Pulmonary artery endothelial cell (primary cell): Measurements from ENCODE around the gene TEKT3. TPM values are rescaled to one million over a fixed set of nuclear protein-coding genes. Genes with fewer than 3 reads are reported as not detected.

Experiments used
- DNase-seq: peaks from one replicate; pipeline ENCODE4 v3.0.0-alpha.2; 2011; ENCODE audit warnings: low read depth, low spot score
- total RNA-seq: library from RNA; depleted of rRNA; stranded (reverse); fragments of >200 nt; gene quantifications from 2 replicates; pipeline ENCODE4 v1.2.3, GENCODE V29; 2014

Gene TEKT3
- total RNA-seq, 1 donor from 2014 or later, result not detected

DNA sequence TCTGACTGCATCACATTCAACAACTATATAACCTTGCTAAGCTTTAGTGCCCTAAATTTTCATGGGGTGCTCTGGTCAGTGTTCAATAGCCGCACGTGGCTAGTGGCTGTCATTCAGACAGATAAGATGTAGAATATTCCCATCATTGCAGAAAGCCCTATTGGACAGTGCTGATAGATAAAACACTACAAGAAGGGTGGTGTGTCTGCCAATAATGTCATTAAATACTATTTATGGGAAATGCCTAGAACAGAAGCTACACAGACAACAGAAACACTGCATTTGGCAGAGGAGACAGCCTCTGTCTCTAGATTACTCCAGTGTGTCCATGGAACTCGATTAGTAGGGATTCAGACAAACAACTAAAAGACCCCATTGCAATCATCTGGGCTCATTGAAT is 47.8 kb downstream of the TEKT3 start:
- no peak for DNase-seq

DNA sequence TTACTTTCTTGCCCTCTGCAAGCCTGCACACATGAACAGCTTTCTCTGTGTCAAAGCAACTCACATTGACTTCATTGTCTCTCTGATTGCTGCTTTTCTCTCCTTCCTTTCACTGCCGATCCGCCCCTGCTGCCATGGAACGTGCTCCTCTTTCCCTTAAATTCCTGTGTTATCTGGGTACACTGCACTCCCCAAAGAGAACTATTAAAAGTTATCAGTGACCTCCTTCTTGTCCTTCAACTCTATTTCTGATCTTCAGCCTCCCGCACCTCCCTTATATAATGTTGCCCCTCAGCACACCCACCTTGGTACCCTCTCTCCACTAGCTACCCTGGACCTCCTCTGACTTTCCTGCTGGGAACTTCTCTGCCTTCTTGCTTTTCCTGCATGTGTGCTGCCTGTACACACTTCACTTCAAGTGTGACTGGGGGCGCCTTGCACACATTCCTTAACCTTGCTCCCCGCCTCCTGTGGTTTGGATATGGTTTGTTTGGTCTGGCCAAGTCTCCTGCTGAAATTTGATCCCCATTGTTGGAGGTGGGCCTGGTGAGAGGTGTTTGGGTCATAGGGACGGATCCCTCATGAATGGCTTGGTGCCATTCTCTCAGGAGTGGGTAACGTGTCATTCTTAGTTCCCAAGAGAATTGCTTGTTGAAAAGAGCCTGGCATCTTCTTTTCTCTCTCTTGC is 49.6 kb downstream of the TEKT3 start:
- no peak for DNase-seq

DNA sequence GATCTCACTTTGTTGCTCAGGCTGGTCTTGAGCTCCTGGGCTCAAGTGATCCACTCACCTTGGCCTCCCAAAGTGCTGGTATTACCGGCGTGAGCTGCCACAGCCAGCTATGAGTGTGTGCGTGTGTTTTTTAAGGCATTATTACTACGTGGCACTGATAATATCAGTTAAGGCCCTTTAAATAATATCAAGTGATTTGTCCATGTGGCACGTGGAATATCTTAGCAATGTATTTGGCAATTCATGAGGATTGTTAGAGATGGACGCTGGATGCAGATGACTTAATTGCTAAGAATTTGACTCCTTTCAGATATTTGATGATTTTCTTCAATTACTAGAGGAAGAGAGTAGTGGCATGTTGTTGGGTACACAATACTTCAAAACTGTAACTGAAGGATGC is 50.8 kb downstream of the TEKT3 start:
- no peak for DNase-seq

DNA sequence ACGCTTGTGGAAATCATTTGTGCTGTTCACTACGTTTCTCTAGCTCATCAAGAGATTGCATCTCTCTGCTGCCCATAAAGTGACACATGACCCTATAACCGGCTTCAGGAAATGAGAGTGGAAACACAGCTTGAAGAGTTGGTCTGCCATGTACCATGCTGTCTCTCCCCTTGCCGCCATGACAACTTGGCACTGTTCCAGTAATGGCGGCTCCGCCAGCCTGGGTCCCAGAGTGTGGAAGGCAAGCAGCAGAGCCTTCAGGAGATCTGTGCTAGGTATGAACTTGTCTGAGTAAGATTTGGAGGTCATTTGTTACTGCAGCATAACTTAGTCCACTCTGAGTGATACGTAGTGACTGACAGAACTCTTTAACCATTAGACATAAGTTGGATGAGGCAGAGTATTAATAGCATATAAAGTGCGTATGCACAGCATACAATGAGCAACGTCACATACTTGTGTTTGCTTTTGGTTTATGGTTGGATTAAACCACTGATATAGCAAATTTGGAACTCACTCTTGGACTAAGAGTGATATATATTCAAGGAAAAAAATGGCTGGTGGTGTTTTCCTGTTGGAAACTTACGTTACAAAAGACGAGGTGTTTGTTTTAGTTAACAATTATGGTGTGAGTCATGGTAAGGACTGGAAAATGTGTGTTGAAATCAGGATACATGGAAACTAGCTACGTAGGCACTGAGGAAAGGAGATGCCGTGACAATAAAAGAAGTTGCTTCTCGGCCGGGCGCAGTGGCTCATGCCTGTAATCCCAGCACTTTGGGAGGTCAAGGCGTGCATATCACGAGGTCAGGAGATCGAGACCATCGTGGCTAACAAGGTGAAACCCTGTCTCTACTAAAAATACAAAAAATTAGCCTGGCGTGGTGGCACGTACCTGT is 51.9 kb downstream of the TEKT3 start:
- DNase-seq, result no peak

DNA sequence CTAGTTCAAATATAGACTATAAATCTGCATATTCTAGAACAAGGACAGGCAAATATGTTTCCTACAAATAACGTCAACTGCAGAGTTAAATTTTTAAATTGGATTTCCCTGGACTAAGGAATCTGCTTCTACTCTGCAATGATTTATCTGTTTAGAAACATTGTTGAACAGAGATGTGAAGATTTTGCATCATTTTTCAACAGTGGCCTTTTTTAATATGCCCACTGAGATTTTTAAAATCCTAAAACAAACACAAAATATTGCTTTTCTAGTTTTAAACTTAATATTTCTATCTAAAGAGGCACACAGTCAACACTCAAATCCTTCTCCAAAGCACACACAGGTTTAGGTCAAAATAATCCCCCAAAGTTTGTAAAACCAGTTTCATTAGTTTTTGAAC is 52.5 kb downstream of the TEKT3 start:
- no peak for DNase-seq

DNA sequence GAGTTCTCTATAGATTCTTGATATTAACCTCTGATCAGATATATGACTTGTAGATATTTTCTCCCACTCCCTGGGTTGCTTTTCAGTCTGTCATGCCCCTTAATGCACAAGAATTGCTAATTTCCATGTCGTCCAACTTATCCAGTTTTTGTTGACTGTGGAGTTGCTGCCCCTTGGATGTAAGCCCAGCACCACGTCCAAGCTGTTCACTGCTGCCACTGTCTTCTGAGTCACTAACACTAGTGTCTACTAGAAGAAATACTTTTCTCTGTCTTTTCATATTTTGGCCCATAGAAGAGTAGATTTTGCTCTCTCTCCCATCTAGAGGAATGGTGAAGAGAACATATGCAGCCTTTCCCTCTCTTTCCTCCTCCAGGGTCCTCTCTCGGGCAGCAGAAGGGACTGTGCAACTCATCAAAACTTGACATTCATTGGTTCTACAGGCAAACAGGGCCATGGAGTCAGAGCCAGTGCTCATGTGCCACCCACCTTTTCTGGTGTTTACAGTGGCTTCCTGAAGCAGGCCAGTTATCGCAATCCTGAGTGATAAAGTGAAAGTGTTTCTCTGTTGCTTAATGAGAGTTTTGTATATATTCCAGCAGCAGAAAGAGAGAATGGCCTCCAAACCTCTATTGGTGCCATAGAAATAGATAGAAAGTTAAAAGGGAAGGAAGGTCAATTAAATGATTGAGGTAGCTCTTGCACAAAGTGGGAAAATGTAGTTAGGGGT is 53.7 kb downstream of the TEKT3 start:
- no peak for DNase-seq

DNA sequence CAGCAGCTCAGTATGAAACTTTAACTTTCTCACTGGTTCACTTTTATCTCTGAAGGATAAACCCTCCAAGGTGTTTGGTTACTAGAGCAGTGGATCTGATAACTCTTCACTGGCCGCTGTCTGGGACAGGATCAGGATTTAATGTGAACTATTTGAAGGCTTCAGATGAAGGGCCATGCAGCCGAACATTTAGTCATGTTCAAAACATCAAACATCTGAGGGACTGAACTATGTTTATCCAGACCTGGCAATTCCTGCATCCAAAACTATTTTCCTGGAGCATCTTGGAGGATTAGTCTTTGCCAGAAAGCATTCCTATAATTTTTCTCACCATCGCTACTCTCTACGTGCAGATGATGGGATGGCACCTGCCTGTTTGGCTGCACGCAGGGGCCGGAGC is 55.9 kb downstream of the TEKT3 start:
- no peak for DNase-seq

DNA sequence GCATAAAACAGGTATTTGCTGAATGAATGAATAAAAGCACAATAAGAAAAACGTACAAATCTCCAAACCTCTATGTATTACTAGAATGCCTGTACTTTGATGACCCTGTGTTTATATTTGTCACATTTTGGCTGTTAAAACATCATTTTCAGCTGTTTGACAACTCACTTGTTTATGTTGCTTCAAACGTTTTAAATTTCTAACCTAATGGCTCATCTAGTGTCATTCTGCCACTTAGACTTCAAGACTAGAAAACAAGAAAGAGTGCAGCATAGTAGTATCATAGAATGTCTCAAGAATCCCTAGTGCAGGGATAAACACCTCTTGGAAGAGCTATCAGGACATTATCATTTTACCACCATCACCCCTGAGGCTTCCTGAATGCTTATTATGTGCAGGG is 56.9 kb downstream of the TEKT3 start:
- DNase-seq, result no peak

DNA sequence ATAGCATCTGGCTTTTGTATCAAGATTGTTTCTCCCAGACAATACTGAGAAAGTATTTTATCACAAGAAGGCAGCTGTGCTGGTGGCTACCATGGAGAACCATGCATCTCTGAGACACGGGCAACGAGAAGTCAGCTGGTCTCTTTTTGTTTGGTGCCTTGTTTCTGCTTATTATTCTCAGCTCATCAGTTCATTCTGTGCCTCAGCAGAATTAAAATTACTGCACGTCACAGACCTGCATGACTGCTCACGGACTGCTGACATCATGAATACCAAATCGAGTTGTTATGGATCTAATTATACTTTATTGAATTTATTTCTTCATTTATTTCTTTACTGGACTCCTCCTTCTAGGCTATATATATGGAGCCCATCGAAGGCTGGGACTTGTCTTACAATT is 57.3 kb downstream of the TEKT3 start:
- no peak for DNase-seq

DNA sequence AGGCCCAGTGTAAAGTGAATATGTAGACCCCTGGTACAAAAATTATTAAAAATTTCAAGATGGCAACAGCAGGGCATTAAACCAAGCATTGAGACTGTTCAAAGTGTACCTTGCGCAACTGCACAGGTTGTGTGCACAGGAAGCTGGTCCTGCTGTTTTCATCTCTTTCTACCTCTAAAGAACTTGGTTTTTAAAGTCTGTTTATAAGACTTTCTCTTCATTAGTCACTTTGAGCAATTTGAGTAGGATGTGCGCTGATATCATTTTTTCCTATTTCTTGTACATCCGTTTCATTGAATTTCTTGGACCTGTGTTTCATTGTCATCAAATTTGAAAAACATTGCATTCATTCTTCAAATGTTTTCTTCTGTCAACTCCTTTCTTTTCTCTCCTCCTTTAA is 59.5 kb downstream of the TEKT3 start:
- no peak for DNase-seq

DNA sequence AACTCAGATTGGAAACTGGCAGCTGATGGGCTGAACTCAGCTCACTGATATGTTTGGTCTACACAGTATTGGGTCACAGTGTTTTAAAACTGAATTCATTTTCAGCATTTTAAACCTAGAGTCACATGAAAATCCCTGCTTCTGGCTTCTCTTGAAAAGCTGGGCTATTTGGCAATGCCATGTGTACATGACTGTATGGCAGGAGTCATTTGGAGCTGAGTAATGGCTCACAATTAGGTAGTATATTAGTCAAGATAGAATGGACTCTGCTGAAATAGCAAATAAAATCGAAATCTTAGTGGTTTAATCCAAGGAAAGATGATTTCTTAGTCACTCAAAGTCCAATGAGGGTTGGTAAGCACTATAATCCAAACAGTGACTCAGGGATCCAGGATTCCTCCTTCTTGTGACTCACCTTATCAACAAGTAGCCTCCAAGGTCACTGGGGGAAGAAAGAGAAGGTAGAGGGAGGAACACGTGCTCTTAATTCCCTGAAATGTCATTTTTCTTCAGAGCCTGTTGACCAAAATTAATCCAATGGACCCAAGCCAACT is 62.4 kb downstream of the TEKT3 start:
- no peak for DNase-seq

DNA sequence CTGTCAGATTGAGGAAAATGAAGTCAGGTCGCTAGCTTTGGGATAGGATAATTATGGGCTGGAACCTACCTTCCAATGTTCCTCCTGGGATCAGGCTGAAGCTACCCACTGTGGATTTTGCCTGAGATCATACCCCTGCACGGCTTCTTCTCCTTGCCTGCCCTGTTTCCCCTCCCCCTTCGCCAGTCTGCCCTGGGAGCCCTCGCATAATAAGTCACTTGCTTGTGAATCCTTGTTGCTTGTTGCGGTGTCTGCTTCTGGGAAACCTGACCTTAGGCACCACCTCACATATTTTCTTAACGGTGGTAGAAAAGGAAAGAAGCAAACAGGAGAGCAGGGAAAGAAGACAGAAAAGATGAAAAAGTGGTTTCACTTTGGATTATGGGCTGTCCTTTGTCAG is 63.0 kb downstream of the TEKT3 start:
- DNase-seq, result no peak

DNA sequence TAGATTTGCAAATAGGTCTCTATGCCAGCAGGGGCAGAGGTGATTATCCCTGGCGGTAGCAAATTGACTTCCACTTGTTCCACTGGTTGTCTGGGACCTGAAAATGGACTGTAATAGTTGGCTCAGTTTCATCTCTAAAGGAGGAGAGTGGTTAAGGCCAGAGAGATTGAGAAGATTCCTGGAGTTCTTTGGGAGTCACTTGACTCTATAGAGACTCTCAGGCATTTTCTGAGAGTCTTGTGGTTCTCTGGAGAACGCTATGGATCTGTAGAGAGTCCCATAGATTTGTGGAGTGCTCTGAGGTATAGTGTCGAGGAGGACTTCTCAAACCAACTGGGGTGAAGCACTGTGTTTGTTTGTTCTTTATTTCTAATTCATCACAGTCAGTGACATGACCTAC is 67.4 kb downstream of the TEKT3 start:
- DNase-seq, result no peak

DNA sequence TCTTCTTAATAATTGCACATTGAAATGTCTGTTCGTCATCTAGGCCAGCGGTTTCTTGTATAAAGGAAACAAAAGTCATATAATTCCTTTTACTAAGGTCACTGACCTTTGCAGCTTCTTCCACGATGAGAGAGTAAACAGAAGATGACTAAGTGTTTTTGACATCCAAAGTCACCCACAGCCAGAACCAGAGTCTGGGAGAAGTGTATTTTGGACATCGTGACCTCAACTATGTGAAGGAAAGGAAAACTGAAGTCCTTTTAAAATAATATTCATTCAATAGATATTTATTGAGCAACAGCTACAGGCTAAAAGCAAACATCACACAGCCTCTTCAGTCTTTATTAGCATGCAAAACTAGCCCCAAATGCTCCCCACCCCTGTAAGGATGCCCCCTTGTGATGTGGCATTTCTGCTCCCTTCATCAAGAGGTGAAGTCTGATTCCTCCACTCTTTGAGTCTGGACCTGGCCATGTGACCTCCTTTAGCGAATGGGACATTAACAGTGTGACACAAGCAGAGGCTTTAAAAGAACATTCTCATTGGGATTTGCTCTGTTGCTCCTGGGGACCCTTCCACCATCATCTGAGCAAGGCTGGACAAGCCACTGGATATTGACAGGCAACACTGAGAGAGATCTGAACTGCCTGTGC is 68.1 kb downstream of the TEKT3 start:
- DNase-seq, result no peak

DNA sequence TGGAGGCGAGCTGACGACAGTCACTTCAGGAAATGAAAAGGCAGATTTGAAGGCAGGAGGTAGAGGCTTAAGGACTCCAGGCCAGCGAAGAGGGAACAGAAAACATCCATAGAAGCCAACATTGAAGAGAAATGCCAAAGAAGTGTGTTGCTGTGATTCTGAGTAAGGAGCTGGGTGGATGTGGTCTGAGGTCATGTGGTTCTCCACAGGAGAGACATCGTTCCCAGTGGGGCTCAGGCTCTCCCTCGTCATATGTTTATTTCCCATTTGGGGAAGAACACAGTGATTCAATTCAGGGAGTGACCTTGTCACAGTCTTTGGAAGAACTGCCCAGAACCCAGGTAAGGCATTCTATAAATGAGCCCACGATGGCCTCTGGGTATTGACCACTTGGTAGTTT is 69.7 kb downstream of the TEKT3 start:
- no peak for DNase-seq

DNA sequence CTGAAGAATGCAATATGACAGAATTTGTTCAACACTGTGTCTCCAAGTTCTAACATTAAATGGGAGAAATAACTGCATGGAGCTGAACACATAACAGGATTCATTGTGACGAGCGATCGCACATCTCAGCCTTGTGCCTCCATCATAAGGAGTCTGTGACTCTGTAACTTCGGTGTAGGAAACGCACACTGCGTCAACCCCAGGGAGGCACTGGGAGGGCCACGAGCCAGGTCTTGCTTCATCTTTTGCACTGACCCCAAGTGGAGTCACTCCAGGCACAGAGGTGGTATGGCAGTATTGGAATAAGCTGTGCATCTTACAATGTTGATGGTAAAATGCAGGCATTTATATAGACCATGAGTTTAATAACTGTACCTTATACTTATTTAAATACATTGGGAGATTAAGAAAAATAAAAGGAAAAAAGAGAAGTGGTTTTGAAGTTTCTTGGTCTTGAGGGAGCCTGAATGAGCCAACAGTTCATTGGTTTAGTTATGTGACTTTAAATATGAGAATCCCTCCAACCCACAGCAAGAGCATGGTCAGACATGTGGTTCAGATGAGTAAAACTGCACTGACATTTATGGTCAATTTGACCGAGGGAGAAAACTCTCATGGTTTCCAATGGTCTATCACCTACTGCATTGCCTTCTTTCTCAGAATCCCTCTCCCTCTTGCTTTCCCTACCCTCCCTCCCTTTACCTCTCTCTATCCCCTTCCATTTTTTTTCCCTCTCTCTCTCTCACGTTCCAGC is 70.6 kb downstream of the TEKT3 start:
- no peak for DNase-seq

DNA sequence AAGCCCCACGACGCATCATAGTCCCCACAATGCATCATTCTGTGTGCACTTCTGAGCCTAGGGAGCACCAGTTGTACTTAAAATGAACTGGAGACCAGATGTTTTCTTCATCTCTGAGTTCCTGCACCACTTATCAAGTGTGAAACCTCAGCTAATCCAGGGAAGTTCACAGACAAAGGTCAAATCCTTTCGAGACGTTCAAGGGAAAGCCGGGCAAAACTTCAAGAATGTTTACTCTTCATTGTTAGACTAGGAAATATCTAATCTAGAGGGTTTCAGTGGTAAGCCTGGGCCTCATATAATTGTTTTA is 71.7 kb downstream of the TEKT3 start:
- DNase-seq, result no peak

DNA sequence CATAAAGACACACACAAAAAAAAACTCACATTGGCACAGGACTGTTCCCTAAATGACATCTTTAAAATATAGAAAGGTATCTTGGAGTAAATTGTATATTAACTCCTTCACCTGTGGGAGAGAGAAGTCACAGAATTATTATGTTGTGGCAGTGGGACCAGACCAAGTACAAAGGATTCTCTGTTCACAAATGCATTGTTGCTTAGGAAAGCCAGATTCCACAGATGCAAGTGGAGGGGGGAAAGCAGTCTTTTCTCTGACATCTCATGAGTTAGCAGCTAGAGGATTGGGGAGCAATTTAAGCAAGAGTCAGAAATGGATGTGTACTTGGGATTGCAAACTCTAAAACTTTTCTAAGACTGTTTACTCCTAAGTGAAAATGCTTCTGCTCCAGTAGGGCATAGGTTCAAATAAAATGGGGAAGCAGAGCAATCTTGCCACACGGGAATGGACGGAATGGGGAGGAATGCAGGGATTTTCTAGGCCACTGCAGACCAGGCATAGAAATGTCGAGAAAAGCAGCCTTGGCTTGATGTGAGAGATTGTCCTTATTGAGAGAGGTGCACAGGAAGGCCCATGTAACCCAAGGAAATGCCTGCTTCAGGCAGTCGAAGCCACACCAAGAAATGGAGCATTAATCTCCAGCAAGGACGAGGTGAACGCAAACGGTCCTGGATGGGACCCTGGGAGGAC is 72.2 kb downstream of the TEKT3 start:
- no peak for DNase-seq

DNA sequence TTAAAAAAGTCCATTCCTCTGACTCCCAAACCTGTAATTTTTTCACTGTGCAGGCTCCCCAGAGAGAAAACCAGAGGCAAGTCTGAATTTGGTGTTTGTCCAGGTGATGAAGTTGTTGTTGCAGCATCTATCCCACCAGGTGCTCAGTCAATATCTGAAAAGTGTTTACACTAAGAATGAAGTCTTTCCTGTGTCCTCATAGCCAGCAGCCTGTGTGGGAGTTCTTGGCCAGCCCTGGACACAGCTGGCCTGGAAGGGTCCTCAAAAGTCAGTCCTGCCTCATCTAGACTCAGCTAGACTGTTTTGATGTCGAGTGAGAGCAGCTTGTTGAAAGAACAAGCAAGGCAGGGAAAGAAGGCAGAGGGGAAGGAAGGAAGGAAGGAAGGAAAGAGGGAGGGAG is 72.9 kb downstream of the TEKT3 start:
- DNase-seq, result no peak

DNA sequence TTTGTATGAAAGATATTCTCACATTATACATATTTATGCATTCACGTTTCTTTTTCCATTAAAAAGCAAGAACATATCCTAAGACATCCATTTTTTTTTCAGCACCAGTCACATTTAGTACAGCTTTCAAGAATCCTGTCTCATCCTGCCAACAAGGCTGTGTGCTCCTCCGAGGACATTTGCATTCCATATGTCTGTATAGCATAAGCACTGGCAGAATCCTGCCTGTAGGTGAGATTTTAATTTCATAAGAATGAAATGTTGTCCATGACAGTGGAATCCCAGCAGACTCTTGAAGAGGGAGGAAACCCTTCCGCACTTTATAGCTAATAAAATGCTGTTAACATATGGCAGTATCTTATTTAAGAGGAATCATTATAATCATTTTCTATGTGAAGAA is 73.4 kb downstream of the TEKT3 start:
- no peak for DNase-seq
